Osteocyte (in vitro differentiated cells): ENCODE measurements around the gene CXCL10. TPM values are rescaled to one million over a fixed set of nuclear protein-coding genes. Genes with fewer than 3 reads are reported as not detected.
"Not testable (repeated sequence)": the region's sequence is repeated elsewhere in the genome, so short reads cannot be mapped to it uniquely, and the experiment has no call there.

Source experiments
- DNase-seq: peaks from one replicate; pipeline ENCODE4 v3.0.0; 2021; ENCODE audit warnings: mixed read lengths; ENCODE audit not compliant: unreplicated experiment; ENCODE audit errors: extremely low spot score
- H3K27ac Mint-ChIP-seq: one replicate; pipeline ENCODE4 v1.8.0; 2021; ENCODE audit warnings: mild to moderate bottlenecking, mixed read lengths; ENCODE audit not compliant: unreplicated experiment
- H3K27me3 Mint-ChIP-seq: one replicate; pipeline ENCODE4 v1.8.0; 2021; ENCODE audit warnings: mixed read lengths; ENCODE audit not compliant: unreplicated experiment
- H3K36me3 Mint-ChIP-seq: one replicate; pipeline ENCODE4 v1.8.0; 2021; ENCODE audit warnings: mixed read lengths; ENCODE audit not compliant: unreplicated experiment
- H3K4me1 Mint-ChIP-seq: one replicate; pipeline ENCODE4 v1.8.0; 2021; ENCODE audit warnings: mixed read lengths; ENCODE audit not compliant: unreplicated experiment
- H3K4me3 Mint-ChIP-seq: one replicate; pipeline ENCODE4 v1.8.0; 2021; ENCODE audit warnings: mild to moderate bottlenecking, moderate library complexity, mixed read lengths; ENCODE audit not compliant: unreplicated experiment
- H3K9me3 Mint-ChIP-seq: one replicate; pipeline ENCODE4 v1.8.0; 2021; ENCODE audit warnings: mixed read lengths; ENCODE audit not compliant: unreplicated experiment
- total RNA-seq: library from RNA; stranded (reverse); gene quantifications from 2 replicates; pipeline ENCODE4 v1.2.1, GENCODE V29; 2021
- TF ChIP-seq, protein P1 (sequence below): fragments of 200-600 bp; sonication (generic); IDR thresholded peaks from 2 replicates; pipeline ENCODE4 v1.5.0; 2021; ENCODE audit warnings: antibody characterized with exemption, mild to moderate bottlenecking, moderate library complexity

Gene CXCL10
- total RNA-seq, 1 donor from 2014 or later: not detected

DNA sequence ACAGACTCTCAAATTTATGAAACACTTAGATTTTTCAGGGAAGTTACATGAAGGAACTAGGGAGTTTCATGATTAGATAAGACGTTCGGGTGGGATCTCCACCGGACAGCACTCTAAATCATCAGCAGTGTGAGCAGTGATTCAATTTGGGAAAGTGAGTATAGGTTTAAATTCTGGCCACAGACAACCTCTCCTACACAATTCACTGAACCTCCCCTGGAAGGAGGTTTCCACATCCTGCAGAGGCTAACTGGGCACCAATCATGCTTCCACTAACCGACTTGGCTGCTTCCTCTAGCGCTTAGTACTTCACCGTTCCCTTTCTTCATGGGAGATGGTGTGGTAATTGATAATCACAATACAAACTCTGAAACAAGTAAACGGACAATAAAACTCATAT lies 21.6 kb downstream of the CXCL10 start:
- H3K36me3 Mint-ChIP-seq: no peaks in the 10 kb centered on the region
- no peaks in the 10 kb centered on the region for H3K4me1 Mint-ChIP-seq
- H3K27ac Mint-ChIP-seq: no peak overlapping the region
- DNase-seq: no peak
- no peak overlapping the region for H3K4me3 Mint-ChIP-seq
- peaks cover 46% of the 10 kb centered on the region for H3K27me3 Mint-ChIP-seq
- H3K9me3 Mint-ChIP-seq: no peaks in the 10 kb centered on the region
- TF ChIP-seq, protein P1, sequence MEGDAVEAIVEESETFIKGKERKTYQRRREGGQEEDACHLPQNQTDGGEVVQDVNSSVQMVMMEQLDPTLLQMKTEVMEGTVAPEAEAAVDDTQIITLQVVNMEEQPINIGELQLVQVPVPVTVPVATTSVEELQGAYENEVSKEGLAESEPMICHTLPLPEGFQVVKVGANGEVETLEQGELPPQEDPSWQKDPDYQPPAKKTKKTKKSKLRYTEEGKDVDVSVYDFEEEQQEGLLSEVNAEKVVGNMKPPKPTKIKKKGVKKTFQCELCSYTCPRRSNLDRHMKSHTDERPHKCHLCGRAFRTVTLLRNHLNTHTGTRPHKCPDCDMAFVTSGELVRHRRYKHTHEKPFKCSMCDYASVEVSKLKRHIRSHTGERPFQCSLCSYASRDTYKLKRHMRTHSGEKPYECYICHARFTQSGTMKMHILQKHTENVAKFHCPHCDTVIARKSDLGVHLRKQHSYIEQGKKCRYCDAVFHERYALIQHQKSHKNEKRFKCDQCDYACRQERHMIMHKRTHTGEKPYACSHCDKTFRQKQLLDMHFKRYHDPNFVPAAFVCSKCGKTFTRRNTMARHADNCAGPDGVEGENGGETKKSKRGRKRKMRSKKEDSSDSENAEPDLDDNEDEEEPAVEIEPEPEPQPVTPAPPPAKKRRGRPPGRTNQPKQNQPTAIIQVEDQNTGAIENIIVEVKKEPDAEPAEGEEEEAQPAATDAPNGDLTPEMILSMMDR: no peak

DNA sequence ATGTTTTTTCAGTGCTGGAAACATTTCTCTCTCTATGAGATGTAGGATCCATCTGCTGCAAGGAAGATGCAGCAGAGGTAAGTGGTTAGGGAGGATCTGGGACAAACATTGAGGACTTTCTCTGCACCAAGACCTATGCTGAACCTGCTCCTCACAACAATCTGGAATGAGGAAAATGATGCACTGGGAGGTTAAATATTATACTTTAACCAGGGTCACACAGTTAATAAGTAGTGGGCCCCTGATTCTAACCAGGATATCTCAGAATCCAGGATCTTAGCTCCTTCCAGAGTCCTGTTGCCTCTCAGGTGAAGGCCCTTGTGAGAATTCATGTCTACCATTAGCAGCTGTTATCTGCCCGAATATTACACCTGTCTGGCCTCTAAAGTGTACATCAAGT lies 23.0 kb downstream of the CXCL10 start:
- TF ChIP-seq, protein P1: no peak
- no peak overlapping the region for H3K27ac Mint-ChIP-seq
- no peaks in the 10 kb centered on the region for H3K36me3 Mint-ChIP-seq
- H3K4me3 Mint-ChIP-seq: no peak overlapping the region
- no peaks in the 10 kb centered on the region for H3K9me3 Mint-ChIP-seq
- peaks cover 36% of the 10 kb centered on the region for H3K27me3 Mint-ChIP-seq
- H3K4me1 Mint-ChIP-seq: no peaks in the 10 kb centered on the region
- DNase-seq: no peak

DNA sequence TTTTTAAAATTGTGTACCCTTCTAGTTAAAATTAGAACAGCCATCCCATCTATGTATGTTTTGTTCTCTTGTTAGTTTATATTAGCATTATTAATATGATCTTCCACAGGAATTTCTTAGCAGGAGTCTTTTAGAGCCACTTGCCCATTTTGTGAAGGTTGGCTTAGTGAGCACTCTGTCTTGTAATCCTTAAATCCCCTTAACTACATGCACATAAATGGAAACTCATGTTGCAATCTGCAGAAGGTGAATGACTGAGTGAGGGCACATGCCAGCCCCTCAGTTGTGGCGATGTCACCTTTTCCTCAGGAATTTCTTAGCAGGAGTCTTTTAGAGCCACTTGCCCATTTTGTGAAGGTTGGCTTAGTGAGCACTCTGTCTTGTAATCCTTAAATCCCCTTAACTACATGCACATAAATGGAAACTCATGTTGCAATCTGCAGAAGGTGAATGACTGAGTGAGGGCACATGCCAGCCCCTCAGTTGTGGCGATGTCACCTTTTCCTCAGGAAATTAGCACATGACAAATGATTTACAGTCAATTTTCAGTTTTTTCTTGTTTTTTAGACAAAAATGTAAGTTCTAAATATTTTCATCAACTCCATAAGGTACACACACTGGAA lies 24.7 kb downstream of the CXCL10 start:
- not testable (repeated sequence) for H3K27ac Mint-ChIP-seq, DNase-seq, H3K4me3 Mint-ChIP-seq, H3K36me3 Mint-ChIP-seq, H3K4me1 Mint-ChIP-seq, H3K9me3 Mint-ChIP-seq
- peaks cover 41% of the 10 kb centered on the region for H3K27me3 Mint-ChIP-seq

DNA sequence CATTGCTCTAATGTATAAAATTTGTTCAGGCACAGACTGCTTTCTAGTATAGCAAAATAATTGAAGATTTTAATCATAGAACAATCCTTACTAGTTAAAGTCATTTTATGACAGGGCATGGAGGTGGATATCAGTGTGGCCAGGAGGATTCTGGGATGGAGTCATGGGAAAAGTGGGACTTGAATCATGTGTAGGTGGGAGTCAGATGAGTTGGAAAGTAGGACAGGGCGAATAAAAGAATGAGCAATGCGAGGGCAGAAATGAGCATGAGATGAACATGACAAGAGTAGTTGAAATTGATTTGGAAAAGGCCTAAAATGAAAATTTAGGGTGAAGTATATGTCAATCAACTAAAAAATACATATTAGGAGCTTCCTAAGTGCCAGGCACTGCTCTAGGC lies 25.4 kb downstream of the CXCL10 start:
- peaks cover 38% of the 10 kb centered on the region for H3K27me3 Mint-ChIP-seq
- no peaks in the 10 kb centered on the region for H3K36me3 Mint-ChIP-seq
- H3K4me1 Mint-ChIP-seq: no peaks in the 10 kb centered on the region
- H3K9me3 Mint-ChIP-seq: no peaks in the 10 kb centered on the region
- DNase-seq: no peak
- H3K4me3 Mint-ChIP-seq: no peak overlapping the region
- H3K27ac Mint-ChIP-seq: no peak overlapping the region
- TF ChIP-seq, protein P1: no peak

DNA sequence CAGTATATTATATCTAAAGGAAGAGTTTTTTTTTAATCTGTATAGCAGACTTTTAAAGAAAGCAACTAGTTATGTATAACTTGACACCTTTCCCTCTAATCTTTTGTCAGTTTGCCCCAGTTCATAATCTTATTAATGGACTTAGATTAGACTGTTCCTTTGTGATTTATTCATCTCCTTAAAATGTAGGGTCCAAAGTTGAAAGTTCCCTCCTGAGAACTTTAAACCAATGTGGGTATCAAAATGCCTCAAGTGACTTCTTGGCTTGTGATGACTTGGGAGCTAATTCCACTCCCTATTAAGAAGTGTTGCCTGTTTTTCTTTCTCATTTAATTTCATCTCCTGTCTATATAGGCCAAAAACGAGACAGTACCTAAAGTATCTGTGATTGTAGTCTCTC lies 26.2 kb downstream of the CXCL10 start:
- Mint-ChIP-seq H3K9me3 (no peaks in the 10 kb centered on the region), H3K4me3 (no peak overlapping the region), H3K27ac (no peak overlapping the region), H3K4me1 (no peaks in the 10 kb centered on the region), H3K27me3 (peaks cover 37% of the 10 kb centered on the region), H3K36me3 (no peaks in the 10 kb centered on the region)
- no peak for DNase-seq
- TF ChIP-seq, protein P1: no peak

DNA sequence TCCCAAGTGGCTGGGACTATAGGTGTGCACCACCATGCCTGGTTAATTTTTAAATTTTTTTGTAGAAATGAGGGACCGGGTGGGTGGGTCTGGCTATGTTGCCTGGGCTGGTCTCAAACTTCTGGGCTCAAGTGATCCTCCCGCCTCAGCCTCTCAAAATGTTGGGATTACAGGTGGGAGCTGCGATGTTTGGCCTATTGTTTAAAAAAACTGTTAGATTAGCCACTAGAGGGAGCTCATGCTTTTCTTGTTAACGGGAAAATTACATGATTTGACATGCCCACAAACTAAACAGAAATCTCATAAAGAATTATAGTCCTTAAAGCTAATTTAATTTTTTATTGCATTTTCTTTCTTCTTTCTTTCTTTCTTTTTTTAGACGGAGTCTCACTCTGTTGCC lies 27.6 kb downstream of the CXCL10 start:
- H3K9me3 Mint-ChIP-seq: no peaks in the 10 kb centered on the region
- DNase-seq: no peak
- H3K4me3 Mint-ChIP-seq: no peak overlapping the region
- H3K27me3 Mint-ChIP-seq: peaks cover 32% of the 10 kb centered on the region
- H3K4me1 Mint-ChIP-seq: peaks cover 4% of the 10 kb centered on the region
- no peaks in the 10 kb centered on the region for H3K36me3 Mint-ChIP-seq
- TF ChIP-seq, protein P1: peak; percentile 77
- no peak overlapping the region for H3K27ac Mint-ChIP-seq
